Endometrium (tissue), 2 donors: Measurements from ENCODE around the gene WSB2.
"Not testable (repeated sequence)": the region's sequence is repeated elsewhere in the genome, so short reads cannot be mapped to it uniquely, and the experiment has no call there.

Experiments
- FAIRE-seq: peaks from 2 replicates; lab custom pipeline; 2012; peaks lifted over from hg19 to GRCh38; lab: Jason Lieb, UNC
- donor health status: control.
- donor health status: control.

The WSB2 gene

DNA sequence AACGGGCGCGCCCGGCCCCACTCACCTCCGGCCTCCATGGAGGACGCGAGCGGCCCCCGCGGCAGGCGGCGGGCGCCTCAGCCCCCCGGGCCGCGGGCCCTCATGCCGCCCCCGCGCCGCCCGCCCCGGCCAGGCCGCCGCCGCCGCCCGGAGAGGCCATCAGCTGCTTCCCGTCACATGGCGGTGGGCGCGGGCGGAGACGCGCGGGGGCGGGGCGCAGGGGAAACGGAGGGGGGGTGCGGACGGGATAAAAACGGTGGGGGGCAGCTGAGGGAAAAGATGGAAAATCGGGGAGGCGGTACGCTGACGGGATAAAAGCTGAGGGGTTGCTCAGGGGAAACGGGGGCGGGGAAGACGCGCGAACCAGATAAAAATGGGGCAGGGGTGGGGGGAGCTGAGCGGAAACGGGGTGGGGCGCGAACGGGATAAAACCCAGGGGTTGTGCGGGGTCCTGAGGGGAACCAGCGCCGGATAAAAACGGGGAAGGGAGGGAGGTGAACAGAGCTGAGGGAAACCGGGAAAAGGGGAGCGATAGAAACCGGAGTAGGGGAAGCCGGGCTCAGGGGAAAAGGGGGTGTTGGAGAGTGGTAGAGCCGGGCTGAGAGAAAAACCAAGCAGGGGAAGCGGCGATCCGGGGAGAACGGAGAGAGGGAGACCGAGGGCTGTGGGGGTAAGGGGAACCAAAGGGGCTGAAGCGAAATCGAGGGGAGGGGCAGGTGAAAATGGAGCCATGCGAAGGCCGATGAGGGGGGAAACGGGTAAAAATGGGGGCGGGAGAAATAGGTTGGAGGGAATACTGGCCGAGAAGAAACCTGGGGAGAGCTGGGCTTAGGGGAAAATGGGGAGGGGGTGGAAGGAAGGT is at the start of gene WSB2:
Gene WSB2, minus strand, starts transcription at position 169 of the 862 bp plus-strand sequence. Its CDS starts 131 bp downstream, at position 38.
- no peak for FAIRE-seq

DNA sequence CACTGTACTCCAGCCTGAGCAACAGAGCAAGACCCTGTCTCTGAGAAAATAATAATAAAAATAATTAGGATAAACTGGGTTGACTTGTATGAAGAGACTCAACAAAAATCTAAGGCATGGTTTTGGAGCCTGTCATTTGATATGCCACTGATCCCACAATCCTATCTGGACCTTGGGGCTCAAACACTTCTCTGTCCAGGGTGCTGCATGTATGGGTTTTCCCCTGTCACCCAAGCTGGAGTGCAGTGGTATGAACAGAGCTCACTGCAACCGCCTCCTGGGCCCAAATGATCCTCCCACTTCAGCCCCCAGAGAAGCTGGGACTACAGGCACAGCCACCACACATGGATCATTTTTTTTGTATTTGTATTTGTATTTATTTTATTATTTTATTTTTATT is 48.1 kb upstream of the WSB2 start:
- FAIRE-seq: no peak

DNA sequence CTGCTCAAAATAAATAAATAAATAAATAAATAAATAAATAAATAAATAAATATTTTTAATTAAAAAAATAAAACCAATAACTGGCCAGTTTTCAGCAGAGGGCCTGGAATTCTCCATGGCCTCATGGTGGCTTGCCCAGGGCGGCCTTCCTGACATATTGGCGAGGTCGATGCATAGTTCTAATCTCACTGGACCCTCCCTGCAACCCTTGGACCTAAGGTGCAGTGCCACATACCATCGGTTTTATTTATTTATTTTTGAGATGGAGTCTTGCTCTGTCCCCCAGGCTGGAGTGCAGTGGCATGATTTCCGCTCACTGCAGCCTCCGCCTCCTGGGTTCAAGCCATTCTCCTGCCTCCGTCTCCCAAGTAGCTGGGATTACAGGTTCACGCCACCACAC is 46.7 kb upstream of the WSB2 start:
- no peak for FAIRE-seq

DNA sequence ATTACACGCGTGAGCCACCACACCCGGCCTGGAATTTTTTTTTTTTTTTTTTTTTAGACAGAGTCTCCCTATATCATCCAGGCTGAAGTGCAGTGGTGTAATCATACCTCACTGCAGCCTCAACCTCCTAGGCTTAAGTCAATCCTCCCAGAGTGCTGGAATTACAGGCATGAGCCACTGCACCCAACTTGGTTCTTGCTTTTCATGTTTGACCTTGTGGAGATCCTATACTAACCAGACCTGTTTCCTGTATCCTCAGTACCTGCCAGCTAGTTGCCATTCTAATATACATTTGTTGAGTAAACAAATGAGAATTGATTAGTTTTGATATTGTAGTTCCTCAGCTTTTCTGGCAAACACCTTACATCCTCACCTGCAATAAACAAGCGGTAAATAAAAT is 46.0 kb upstream of the WSB2 start:
- FAIRE-seq: no peak

DNA sequence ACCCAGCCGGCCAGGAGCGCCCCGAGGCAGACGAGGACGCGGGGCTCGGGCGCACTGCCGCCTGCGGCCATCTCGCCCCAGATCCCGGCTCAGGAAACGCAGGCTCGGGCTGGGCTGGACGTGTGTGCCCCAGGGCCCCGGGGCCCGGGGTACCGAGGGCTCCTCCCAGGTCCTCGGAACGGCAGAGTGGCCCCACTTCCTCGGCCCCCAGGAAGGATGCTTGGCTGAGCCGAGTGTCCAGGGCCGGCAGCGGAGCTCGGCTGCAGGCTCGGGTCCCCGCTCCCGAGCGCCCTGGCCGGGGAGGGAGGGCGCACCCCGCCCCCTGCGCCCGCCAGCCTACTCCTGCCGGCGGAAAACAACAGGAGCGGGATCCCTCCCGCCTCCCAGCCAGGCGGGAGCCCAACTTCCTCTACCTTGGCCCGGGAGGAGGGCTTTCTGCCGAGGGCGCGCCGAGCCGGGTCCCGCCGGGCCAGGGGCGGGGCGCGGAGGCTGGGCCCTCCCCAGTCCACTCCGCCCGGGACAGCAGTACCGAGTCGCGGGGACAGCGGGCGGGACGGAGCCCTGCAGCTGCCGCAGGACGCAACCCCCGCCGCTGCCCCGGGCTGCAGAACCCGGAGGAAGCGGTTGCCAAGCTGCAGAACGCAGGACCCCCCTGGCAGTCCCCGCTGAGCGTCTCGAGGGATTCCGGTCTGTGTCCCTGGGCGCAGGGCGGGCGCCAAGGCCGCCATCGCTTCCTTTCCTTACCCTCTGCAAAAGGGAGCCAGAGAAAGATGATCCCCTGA is 42.8 kb upstream of the WSB2 start, which contains the start of gene VSIG10:
Gene VSIG10, minus strand, starts transcription at position 411 of the 782 bp plus-strand sequence. Its CDS starts 340 bp downstream, at position 71.
- FAIRE-seq: no peak

DNA sequence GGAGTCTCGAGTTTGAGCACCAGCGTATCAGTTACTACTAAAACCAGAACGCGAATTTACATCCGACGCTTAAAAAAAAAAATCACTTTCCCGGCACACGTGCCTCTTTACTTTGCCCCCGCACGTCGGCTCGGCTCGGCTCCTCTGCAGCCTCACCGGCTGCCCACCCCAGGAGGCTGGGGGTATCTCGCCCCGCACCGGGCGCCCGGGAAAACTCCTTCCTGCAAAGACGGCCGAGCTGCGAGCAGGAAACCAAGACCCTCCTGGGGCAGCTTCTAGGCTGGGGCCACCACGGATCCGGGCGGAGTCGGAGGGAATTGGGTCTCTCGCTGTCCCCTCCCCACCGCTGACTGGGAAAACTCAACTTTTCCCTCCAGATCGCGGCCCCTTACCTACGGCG is 42.2 kb upstream of the WSB2 start:
- no peak for FAIRE-seq

DNA sequence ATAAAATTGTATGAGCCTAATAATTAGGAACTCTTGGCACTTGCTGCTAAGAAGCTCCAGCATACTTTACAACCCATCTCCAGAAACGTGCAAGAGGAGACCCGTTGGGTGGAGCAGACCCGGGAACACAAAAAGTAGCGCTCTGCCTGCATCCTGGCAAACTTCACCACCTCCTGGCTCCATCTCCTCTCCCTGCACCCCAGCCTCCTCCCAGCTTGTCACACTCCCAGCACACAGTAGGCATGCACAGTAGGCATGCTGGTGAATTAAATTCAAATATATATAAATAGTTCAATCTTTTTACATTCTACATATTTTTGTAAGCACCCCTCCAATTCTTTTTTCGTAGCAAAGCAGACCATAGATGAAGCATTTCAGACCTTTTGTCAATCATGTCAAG is 41.6 kb upstream of the WSB2 start:
- FAIRE-seq: no peak

DNA sequence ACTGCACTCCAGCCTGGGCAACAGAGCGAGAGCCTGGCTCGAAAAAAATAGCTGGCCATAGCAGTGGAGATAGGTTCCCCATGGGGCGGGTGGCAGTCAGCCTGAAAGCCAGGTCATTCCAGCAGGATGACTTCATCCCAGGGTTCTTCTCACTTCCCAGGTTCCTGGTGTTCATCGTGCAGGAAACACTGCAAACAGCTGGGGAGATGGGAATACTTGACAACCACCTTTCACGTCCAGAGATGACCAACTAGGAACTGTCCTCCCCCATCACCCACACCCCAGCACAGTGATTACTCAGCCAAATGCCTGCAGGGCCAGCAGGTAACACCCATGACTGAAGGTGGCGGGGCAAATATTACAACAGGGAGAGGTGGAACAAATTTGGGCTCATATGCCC is 41.1 kb upstream of the WSB2 start:
- FAIRE-seq: no peak

DNA sequence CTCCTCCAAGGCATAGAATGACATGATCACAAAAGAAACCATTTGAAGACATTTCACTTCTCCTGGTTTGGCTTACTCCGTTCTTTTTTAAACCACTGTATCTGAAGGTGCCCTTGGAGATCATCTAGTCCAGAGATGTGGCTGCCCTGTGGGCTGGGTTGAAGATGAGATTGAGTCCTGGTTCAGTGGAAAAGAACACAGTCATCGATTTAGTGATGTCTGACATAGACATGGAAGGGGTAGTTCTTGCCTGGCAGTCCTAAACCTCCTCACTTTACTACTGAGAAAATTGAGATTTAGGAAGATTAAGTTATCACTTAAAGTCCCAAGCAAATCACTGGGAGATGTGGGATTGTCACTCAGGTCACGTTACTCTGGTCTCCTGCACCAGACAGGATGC is 40.1 kb upstream of the WSB2 start:
- no peak for FAIRE-seq

DNA sequence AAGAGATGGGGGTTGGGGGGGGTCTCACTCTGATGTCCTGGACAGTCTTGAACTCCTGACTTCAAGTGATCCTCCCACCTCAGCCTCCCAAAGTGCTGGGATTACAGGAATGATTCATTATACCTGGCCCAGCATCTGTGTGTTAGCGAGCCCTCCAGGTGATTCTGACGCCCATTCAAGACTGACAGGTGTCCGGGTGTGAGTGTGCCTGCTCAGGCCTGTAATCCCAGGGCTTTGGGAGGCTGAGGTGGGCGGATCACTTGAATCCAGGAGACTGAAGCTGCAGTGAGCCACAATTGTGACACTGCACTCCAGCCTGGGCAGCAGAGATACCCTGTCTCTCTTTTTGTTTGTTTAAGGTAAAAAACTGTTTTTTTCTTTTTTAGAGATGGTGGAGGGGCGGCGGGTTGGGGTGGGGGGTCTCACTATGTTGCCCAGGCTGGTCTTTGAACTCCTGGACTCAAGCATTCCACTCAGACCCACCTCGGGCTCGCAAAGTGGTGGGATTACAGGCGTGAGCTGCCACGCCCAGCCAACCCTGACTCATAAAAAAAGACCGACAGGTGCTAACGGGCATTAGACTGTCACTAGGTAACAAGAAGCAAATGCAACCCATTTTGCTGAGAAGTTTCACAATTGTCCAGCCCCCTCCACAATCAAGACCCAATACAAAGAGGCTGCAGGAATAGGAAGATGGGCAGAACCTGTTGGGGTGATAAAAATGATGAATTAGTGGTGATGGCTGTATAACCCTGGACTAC is 38.1 kb upstream of the WSB2 start:
- no peak for FAIRE-seq

DNA sequence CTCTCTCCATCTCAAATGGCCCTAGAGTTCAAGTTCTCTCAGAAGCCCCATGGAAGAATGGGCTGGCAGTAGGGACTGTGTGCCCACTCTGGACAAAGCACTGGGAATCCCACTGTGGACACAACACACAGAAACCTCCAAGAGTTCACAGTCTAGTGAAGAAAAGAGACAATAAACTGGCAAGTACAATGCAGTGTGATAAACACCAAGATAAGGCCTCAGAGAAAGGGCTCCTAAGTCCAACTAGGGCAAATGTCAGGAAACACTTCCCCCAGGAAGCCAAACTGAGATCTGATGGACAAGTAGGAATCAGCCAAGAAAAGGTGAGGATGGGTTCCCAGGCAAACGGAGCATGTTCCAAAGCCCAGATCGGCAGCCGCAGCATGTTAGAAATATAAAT is 37.4 kb upstream of the WSB2 start:
- FAIRE-seq: no peak

DNA sequence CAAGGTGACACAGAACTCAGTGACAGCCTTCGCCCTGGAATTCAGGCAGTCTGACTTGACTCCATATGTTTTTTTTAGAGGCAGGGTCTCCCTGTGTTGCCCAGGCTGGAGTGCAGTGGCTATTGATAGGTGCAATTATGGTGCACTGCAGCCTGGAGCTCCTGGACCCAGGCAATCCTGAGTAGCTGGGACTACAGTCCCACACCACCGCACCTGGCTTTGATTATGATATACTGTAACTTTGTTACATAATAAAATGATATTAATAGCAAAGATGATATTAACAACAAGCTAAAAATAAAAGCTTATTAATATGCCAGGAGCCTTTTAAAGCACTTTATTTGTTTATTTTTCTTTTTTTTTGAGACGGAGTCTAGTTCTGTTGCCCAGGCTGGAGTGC is 33.1 kb upstream of the WSB2 start:
- FAIRE-seq: no peak

DNA sequence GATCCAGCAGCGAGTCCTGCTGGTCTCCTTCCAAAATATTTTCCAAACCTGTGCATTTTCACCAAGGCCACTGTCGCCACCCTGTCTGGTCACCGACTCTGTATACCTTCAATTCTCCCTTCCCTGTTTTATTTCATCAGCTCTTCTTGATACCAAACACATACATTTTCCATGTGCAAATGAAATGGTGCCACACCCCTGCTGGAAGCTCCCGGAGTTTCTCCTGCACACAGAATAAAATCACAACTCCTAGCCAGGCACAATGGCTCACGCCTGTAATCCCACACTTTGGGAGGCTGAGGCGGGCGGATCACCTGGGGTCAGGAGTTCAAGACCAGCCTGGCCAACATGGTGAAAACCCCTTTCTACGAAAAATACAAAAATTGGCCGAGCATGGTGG is 28.8 kb upstream of the WSB2 start:
- FAIRE-seq: no peak

DNA sequence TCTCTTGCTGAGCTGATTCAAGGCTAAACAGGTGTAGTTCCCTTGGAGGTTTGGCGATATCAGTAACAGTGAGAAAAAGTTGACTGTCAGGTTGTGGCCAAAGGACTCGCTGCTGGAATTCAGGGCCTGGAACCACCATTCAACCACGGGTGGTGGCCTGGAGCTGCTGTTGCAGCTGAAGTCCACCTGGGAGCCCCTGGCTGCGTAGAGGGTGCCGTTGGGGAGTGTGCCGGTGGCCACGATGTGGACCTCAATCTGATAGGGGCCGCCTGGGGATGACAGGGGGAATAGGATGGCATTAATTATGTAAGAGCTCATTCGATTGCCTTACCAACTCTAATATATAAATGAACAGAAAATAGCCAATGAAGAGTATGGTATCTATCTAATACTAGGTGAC is 21.2 kb upstream of the WSB2 start:
- no peak for FAIRE-seq

DNA sequence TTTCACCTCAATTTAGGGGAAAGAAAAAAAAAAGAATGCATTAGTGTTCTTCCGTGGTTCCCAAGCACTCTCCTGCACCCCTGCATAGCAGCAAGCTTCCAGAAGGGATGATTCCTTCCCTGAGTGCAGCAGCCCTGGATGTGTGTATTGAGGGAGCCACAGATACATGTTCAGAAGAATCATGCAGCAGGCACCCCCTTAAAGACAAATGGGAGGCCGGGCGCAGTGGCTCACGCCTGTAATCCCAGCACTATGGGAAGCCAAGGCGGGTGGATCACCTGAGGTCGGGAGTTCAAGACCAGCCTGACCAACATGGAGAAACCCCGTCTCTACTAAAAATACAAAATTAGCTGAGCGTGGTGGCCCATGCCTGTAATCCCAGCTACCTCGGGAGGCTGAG is 20.5 kb upstream of the WSB2 start:
- not testable (repeated sequence) for FAIRE-seq

DNA sequence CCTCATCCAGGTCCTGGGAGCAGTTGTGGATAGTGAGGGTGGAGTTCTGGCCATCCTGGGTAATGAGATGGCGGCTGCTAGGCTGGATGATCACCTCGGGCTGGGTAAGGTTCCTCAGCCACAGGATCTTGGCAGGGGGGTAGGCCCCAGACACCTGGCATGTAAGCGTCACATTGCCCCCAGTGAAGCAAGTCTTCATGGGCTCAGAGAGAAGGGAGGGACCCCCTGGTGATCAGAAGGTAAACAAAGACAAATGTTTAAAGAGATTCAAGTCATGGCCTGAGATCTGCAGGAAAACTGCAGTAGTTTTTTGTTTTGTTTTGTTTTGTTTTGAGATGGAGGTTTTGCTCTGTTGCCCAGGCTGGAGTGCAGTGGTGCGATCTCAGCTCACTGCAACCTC is 12.8 kb upstream of the WSB2 start:
- FAIRE-seq: no peak

DNA sequence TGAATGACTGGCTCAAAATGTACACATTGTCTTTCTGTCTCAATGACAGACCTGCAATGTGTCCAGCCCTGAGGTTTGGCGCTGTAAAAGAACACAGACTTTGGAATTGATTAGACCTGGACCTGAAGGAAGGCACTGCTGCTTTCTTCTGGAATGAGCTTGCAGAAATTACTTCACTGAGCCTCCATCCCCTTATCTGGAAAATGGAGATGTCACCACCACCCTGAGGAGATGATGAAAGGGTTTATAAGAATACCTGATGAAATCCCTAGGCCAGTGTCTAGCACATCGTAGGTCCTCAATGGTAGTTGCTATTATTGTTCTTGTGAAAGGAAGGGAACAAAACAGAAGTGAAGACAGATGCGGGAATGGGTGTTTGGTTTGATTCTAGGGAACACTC is 9.7 kb upstream of the WSB2 start:
- FAIRE-seq: no peak

DNA sequence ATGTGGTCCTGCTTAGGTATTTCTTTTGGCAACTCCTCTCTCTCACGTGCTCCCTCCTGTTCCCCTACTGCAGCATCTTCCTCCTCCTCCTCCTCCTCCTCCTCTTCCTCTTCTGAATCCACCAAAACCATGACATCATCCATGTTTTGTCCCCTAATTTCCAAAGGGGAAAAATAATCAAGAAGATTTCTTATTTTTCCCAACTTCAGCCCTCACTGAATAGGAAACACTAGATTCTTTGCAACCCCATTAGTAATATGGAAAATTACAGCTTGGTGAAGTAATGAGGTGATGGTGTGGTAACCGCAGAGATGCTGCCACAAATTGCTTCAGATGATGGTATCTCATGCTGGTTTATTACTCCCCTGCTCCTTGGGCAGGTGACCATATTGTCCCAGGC is 7.5 kb upstream of the WSB2 start:
- FAIRE-seq: no peak

DNA sequence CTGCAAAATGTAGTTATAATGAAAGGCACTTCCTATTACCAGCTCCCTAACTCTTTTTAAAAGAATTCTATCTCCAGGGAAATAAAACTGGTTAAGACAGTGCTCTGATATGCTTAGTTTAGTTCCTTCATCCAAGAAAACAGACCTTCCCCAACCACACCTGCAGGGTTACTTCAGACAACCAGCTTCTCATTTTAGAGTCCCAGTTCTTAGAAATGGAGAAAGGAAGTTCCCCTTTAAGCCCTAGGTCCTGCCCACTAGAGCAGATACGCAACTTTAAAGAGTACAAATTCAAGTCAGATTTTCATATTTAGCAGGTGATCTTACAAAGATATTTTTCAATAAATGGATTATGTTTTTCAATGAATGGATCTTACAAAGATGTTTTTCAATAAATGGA is 4.4 kb upstream of the WSB2 start:
- FAIRE-seq: no peak

DNA sequence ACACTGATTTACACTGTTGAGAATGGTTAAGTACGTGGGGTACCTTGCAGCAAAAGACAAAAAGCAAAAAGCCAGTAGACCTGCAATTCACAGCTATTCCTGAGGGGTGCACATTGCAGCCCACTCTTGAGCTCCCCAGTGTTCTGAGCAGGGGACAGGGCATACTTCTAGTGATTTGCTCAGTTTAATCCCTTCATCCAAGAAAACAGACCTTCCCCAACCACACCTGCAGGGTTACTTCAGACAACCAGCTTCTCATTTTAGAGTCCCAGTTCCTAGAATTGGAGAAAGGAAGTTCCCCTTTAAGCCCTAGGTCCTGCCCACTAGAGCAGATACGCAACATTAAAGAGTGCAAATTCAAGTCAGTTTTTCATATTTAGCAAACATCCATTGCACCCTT is 3.6 kb upstream of the WSB2 start:
- FAIRE-seq: no peak

DNA sequence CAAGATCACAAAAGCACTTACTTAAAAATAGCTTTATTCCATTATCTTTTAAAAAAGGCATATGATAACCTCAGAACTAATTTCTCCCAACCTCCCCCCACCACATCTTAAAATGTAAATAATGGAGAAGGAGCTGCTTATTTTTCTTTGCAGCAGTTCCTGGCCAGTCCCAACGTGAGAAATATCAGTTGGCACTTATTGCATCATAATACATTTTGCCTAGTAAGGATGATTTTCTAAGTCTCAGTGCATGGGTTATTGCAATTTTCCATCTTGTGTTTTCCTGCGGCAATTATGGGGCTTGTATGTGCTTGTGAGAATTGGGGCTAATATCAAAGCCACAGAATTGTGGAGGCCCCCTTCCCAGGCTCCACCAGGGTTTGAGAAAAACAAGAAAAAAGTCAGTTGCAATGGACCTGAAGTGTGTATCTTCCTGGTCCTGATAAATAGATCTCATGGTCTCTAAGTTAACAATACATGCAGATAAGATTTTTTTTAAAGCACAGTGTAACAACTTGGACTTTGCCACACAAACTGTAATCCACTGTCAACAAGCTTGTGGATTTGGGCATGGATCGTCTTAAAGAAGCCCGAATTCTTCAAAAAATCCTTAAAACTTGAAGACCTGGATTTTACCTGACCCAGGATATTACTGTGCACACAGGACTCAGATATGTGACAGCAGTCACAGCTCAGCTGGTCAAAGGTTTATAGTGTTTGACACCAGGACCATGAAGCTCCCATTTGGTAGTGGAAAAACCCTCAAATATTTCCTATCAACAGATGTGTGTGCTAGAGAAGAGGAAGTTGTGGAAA is 2.8 kb upstream of the WSB2 start:
- no peak for FAIRE-seq
